NCI-H446 (cell line): Measurements from ENCODE around the gene KNSTRN.

Experiments used
- DNase-seq, 2 experiments: peaks; one replicate each; lab custom pipeline; 2025; lab: John Stamatoyannopoulos, UW

KNSTRN gene

GRCh38 chr15:40429068-40429710 lies 46.7 kb downstream of the KNSTRN start:
- DNase-seq, result no peak

GRCh38 chr15:40430271-40430805 lies 47.8 kb downstream of the KNSTRN start:
- peak in 1 of 2 experiments; percentile 19 for DNase-seq

GRCh38 chr15:40435023-40435709 lies 52.6 kb downstream of the KNSTRN start:
- DNase-seq, result no peak

GRCh38 chr15:40435710-40436089 lies 53.2 kb downstream of the KNSTRN start:
- DNase-seq, result no peak

- no peak for DNase-seq
Measured at GRCh38 chr15:40436116-40436891, 53.8 kb downstream of the KNSTRN start.

GRCh38 chr15:40436892-40437751 lies 54.6 kb downstream of the KNSTRN start:
- no peak for DNase-seq

GRCh38 chr15:40437752-40438687 lies 55.5 kb downstream of the KNSTRN start:
- DNase-seq, result no peak

GRCh38 chr15:40438712-40439111 lies 56.2 kb downstream of the KNSTRN start:
- DNase-seq, result no peak

- no peak for DNase-seq
Measured at GRCh38 chr15:40439461-40439959, 57.0 kb downstream of the KNSTRN start.

- DNase-seq, result no peak
Measured at GRCh38 chr15:40439960-40440742, 57.6 kb downstream of the KNSTRN start.

- peak; percentile 68 to 93 for DNase-seq
Measured at GRCh38 chr15:40440743-40441564, 58.4 kb downstream of the KNSTRN start, which contains the start of gene BAHD1. Gene BAHD1, plus strand, starts transcription at chr15:40440953. Its CDS starts 17,512 bp downstream, at chr15:40458465.

- no peak for DNase-seq
Measured at GRCh38 chr15:40441565-40442531, 59.3 kb downstream of the KNSTRN start.

- DNase-seq, result no peak
Measured at GRCh38 chr15:40443255-40443654, 60.7 kb downstream of the KNSTRN start.

GRCh38 chr15:40443846-40444245 lies 61.3 kb downstream of the KNSTRN start:
- DNase-seq, result no peak
